IMR-90 (cell line): ENCODE results near the gene CACNB3. TPM values are rescaled to one million over a fixed set of nuclear protein-coding genes. Genes with fewer than 3 reads are reported as not detected.

Experiments
- ATAC-seq: fragments of 200-7000 bp; cut with Tn5 transposase; 2 replicates; pipeline ENCODE4 v1.9.1; 2020; ENCODE audit warnings: low read depth, mild to moderate bottlenecking, moderate library complexity
- BruUV-seq: library from RNA; stranded (reverse); fragments of 400-500 nt; replicated peaks from 2 replicates; lab custom pipeline; 2021; lab: Mats Ljungman, UMichigan
- CTCF ChIA-PET: fragments of 300-600 bp; formaldehyde crosslinking; extraction: SDS; loops from one replicate; lab custom pipeline; 2021; ENCODE audit warnings: antibody characterized with exemption; lab: Yijun Ruan, JAX
- POLR2A ChIA-PET: fragments of 300-600 bp; sonication (Branson Sonifier 250); formaldehyde crosslinking; loops from one replicate; lab custom pipeline; 2022; ENCODE audit warnings: antibody characterized with exemption; ENCODE audit not compliant: unreplicated experiment; lab: Charles Lee
- DNase-seq: peaks from one replicate; pipeline ENCODE4 v3.0.0; 2013
- H2AFZ ChIP-seq: replicated peaks from 2 replicates; pipeline ENCODE3; 2013; ENCODE audit warnings: low read length, mild to moderate bottlenecking; ENCODE audit not compliant: poor library complexity
- H2AK5ac ChIP-seq: 2 replicates; pipeline ENCODE4 v1.6.1; 2013; ENCODE audit warnings: low read depth, low read length, inconsistent platforms
- H2AK9ac ChIP-seq: replicated peaks from 2 replicates; pipeline ENCODE3; 2013; ENCODE audit warnings: mild to moderate bottlenecking, low read depth, low read length, moderate library complexity; ENCODE audit not compliant: poor library complexity
- H2BK120ac ChIP-seq: 2 replicates; pipeline ENCODE4 v1.6.1; 2013; ENCODE audit warnings: low read depth, low read length, inconsistent platforms
- H2BK15ac ChIP-seq: 3 replicates; pipeline ENCODE4 v1.6.1; 2013; ENCODE audit warnings: low read depth, low read length, inconsistent platforms
- H2BK20ac ChIP-seq: 2 replicates; pipeline ENCODE4 v1.6.1; 2013; ENCODE audit warnings: low read depth, mild to moderate bottlenecking, inconsistent platforms, low read length, moderate library complexity
- H2BK5ac ChIP-seq: 2 replicates; pipeline ENCODE4 v1.6.1; 2013; ENCODE audit warnings: mild to moderate bottlenecking, low read depth, low read length, inconsistent platforms; ENCODE audit not compliant: poor library complexity, severe bottlenecking
- H3K14ac ChIP-seq: replicated peaks from 2 replicates; pipeline ENCODE4 v1.6.1; 2013; ENCODE audit warnings: low read depth, low read length, inconsistent platforms
- H3K18ac ChIP-seq: 2 replicates; pipeline ENCODE4 v1.6.1; 2013; ENCODE audit warnings: low read depth, low read length, control low read depth
- H3K23ac ChIP-seq: 2 replicates; pipeline ENCODE4 v1.6.1; 2013; ENCODE audit warnings: low read depth, low read length, inconsistent platforms
- H3K27ac ChIP-seq: 2 replicates; pipeline ENCODE4 v1.5.1; 2013; ENCODE audit warnings: mild to moderate bottlenecking, control low read depth, low read length; ENCODE audit not compliant: insufficient read depth
- H3K27me3 ChIP-seq: 2 replicates; pipeline ENCODE4 v1.6.1; 2013; ENCODE audit warnings: low read length; ENCODE audit not compliant: control insufficient read depth, insufficient read depth
- H3K36me3 ChIP-seq: 2 replicates; pipeline ENCODE4 v1.6.1; 2013; ENCODE audit warnings: low read length, mixed read lengths; ENCODE audit not compliant: control insufficient read depth, insufficient read depth
- H3K4ac ChIP-seq: 2 replicates; pipeline ENCODE4 v1.6.1; 2013; ENCODE audit warnings: low read depth, low read length, inconsistent platforms
- H3K4me1 ChIP-seq: 2 replicates; pipeline ENCODE4 v1.6.1; 2013; ENCODE audit warnings: low read length, mixed read lengths; ENCODE audit not compliant: control insufficient read depth, insufficient read depth
- H3K4me2 ChIP-seq: 2 replicates; pipeline ENCODE4 v1.6.1; 2013; ENCODE audit warnings: low read depth, mild to moderate bottlenecking, control low read depth, low read length, moderate library complexity
- H3K4me3 ChIP-seq: 2 replicates; pipeline ENCODE4 v1.5.1; 2013; ENCODE audit warnings: low read depth, mild to moderate bottlenecking, control low read depth, low read length, moderate library complexity; ENCODE audit not compliant: insufficient read depth
- H3K56ac ChIP-seq: 2 replicates; pipeline ENCODE4 v1.6.1; 2013; ENCODE audit warnings: low read length, inconsistent platforms; ENCODE audit not compliant: insufficient read depth; ENCODE audit errors: extremely low read depth
- H3K79me1 ChIP-seq, 2 experiments: 2 replicates each; pipeline ENCODE4 v1.6.1; 2013; ENCODE audit warnings: low read length in 2 of 2, inconsistent platforms in 1 of 2, low read depth in 1 of 2
- H3K9ac ChIP-seq: 2 replicates; pipeline ENCODE4 v1.6.1; 2013; ENCODE audit warnings: low read depth, low read length, control low read depth
- H3K9me1 ChIP-seq: 2 replicates; pipeline ENCODE4 v1.6.1; 2013; ENCODE audit warnings: low read length, inconsistent platforms; ENCODE audit not compliant: insufficient read depth
- H3K9me3 ChIP-seq: 2 replicates; pipeline ENCODE4 v1.6.1; 2013; ENCODE audit warnings: low read length; ENCODE audit not compliant: control insufficient read depth, insufficient read depth
- H4K20me1 ChIP-seq: 2 replicates; pipeline ENCODE4 v1.6.1; 2013; ENCODE audit warnings: low read length, inconsistent platforms; ENCODE audit not compliant: insufficient read depth
- H4K5ac ChIP-seq: 2 replicates; pipeline ENCODE4 v1.6.1; 2013; ENCODE audit warnings: mild to moderate bottlenecking, low read depth, low read length, control low read depth
- H4K8ac ChIP-seq, 2 experiments: 2 replicates each; pipeline ENCODE4 v1.6.1; 2013; ENCODE audit warnings: low read depth in 2 of 2, low read length in 2 of 2, control low read depth in 1 of 2, inconsistent platforms in 1 of 2
- H4K91ac ChIP-seq: 2 replicates; pipeline ENCODE4 v1.6.1; 2013; ENCODE audit warnings: low read depth, low read length, inconsistent platforms; ENCODE audit not compliant: insufficient read depth
- FOS ChIP-seq: fragments of 150-350 bp; IDR thresholded peaks from 2 replicates; pipeline ENCODE4 v1.6.1; 2016; ENCODE audit warnings: low read depth, low read length
- NFE2L2 ChIP-seq: fragments of 150-350 bp; IDR thresholded peaks from 2 replicates; pipeline ENCODE4 v1.6.1; 2016; ENCODE audit warnings: low read depth, mild to moderate bottlenecking, low read length
- RFX5 ChIP-seq: IDR thresholded peaks from 2 replicates; pipeline ENCODE4 v1.8.0; 2012; ENCODE audit warnings: low read depth, mild to moderate bottlenecking, low read length, moderate library complexity
- SMC3 ChIP-seq: fragments of 150-350 bp; IDR thresholded peaks from 2 replicates; pipeline ENCODE4 v1.6.1; 2016; ENCODE audit warnings: low read depth, mild to moderate bottlenecking, antibody characterized with exemption, low read length, moderate library complexity
- WGBS, 2 experiments: methylation state at CpG; one replicate each; pipeline versions ENCODE4 v1.1.5 to v1.1.7; 2013; ENCODE audit warnings: missing lambda C conversion rate in 2 of 2; ENCODE audit not compliant: insufficient read length in 1 of 2; ENCODE audit errors: extremely low coverage in 2 of 2; 5-methylcytosine and 5-hydroxymethylcytosine counted together
- dilution Hi-C: fragments of 300-500 bp; cut with HindIII; formaldehyde crosslinking; loops from one replicate; pipeline ENCODE4 v1.14.3; 2018; ENCODE audit warnings: low sequenced_read_pairs; ENCODE audit not compliant: unreplicated experiment
- in situ Hi-C: fragments of 300-500 bp; cut with MboI; formaldehyde crosslinking; loops from 3 replicates; pipeline ENCODE4 v1.14.3; 2019; ENCODE audit warnings: low sequenced_read_pairs, inconsistent platforms, mixed read lengths
- intact Hi-C: fragments of 100-400 bp; cut with micrococcal nuclease; formaldehyde crosslinking; loops from 2 replicates; pipeline ENCODE4 v1.10.0; 2022
- polyA plus RNA-seq, 3 experiments: library from polyadenylated mRNA; depleted of rRNA; stranded (reverse); fragments of >200 nt; gene quantifications; 2 replicates each; pipeline ENCODE4 v1.2.3, GENCODE V29; 2012; ENCODE audit warnings: low replicate concordance in 1 of 3
- total RNA-seq: library from RNA; depleted of rRNA; stranded (reverse); fragments of >200 nt; gene quantifications from 2 replicates; pipeline ENCODE4 v1.2.3, GENCODE V29; 2012

CACNB3 gene
- total and polyA plus RNA-seq, 2 of the 4 experiments (the other 2 are of a cell fraction): 18.1 to 45.1 TPM

DNA sequence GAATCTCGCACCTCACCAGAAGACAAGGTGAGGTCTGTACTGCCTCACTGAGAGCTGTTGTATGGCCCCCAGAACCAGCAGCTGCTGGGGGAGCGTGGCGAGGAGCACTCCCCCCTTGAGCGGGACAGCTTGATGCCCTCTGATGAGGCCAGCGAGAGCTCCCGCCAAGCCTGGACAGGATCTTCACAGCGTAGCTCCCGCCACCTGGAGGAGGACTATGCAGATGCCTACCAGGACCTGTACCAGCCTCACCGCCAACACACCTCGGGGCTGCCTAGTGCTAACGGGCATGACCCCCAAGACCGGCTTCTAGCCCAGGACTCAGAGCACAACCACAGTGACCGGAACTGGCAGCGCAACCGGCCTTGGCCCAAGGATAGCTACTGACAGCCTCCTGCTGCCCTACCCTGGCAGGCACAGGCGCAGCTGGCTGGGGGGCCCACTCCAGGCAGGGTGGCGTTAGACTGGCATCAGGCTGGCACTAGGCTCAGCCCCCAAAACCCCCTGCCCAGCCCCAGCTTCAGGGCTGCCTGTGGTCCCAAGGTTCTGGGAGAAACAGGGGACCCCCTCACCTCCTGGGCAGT lies 9.3 kb downstream of the CACNB3 start:
- H3K9me3 ChIP-seq: no peaks in the 10 kb centered on the region
- peaks cover 0 to 18% of the 10 kb centered on the region in 2 experiments; a peak in 2 of 4 replicates for H3K79me1 ChIP-seq
- H3K4ac ChIP-seq: no peak overlapping the region
- no peak overlapping the region for H3K27ac ChIP-seq
- no peak overlapping the region for H3K4me2 ChIP-seq
- no peak overlapping the region for H3K23ac ChIP-seq
- peaks cover 93% of the 10 kb centered on the region for H3K36me3 ChIP-seq
- no peak overlapping the region for H3K18ac ChIP-seq
- WGBS, 2 experiments: 88% methylated on average over 5 of the region's 17 CpGs; no CpG with 5 or more reads in 1 of the 2 experiments
- no peak for DNase-seq
- H2BK120ac ChIP-seq: no peak overlapping the region
- H4K91ac ChIP-seq: no peak overlapping the region
- BruUV-seq: no TSS peak
- dilution Hi-C loops (no loop called here), intact Hi-C loops (no loop called here), in situ Hi-C loops (no loop called here)
- ChIA-PET CTCF (interaction anchor here (0.6 to 1.4 kb wide), 2 partner anchors 13 to 171 kb away, joined by 5 read pairs; no protein-coding TSS in a partner anchor), POLR2A (interaction anchor here (1.0 kb wide), 1 partner anchor 9 kb away, joined by 3 read pairs; the partner anchor contains the start of gene CACNB3)
- peaks cover 27% of the 10 kb centered on the region for H4K20me1 ChIP-seq
- TF ChIP-seq SMC3 (no peak), NFE2L2 (no peak), FOS (no peak), RFX5 (no peak)
- no peak overlapping the region for H2AK5ac ChIP-seq
- H2BK15ac ChIP-seq: no peak overlapping the region
- H3K9ac ChIP-seq: no peak overlapping the region
- no peak overlapping the region for H3K4me3 ChIP-seq
- H4K8ac ChIP-seq: no peak overlapping the region
- H3K14ac ChIP-seq: no peak overlapping the region
- H3K56ac ChIP-seq: no peak overlapping the region
- ATAC-seq: no peak
- no peak overlapping the region for H2BK5ac ChIP-seq
- H2AFZ ChIP-seq: no peak overlapping the region
- no peaks in the 10 kb centered on the region for H3K27me3 ChIP-seq
- H3K9me1 ChIP-seq: no peaks in the 10 kb centered on the region; the same call in none of the 2 replicates
- H4K5ac ChIP-seq: no peak overlapping the region
- no peaks in the 10 kb centered on the region for H3K4me1 ChIP-seq
- H2AK9ac ChIP-seq: no peak overlapping the region
- H2BK20ac ChIP-seq: no peak overlapping the region
